Panc1 (cell line): ENCODE data around the gene LHFPL3.

ENCODE experiments used
- POLR2AphosphoS5 ChIP-seq: IDR thresholded peaks from 2 replicates; pipeline ENCODE4 v1.6.1; 2012; ENCODE audit warnings: mild to moderate bottlenecking, low read depth, low read length, moderate library complexity
- TF ChIP-seq, protein P1 (sequence below): fragments of 450-650 bp; IDR thresholded peaks from 2 replicates; pipeline ENCODE4 v1.5.1; 2017; ENCODE audit warnings: mild to moderate bottlenecking
- TF ChIP-seq, protein P2 (sequence below), 2 experiments: IDR thresholded peaks; 2 replicates each; pipeline ENCODE4 v1.6.1; 2011 to 2012; ENCODE audit warnings: low read depth in 2 of 2, control low read depth in 1 of 2, low read length in 1 of 2, mild to moderate bottlenecking in 1 of 2, moderate library complexity in 1 of 2; ENCODE audit not compliant: insufficient read depth in 1 of 2

DNA sequence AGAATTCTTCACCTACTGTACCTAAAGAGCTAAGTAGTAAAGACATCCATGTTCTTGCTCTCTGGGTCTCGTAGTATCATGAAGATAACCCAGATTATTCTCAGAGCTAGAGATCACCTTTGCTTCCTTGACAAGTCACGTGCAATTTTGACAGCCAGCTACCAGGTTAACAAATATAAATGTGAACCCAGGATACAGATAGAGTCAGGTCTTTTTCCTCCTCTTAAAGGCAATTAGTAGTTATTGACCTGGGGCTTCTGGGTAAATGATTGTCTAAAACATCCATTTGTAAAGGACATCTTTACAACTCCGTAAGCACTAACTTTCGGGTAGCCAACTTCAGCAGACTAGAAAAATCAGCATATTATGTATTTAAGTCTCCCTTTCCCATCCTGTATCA lies 28.8 kb downstream of the LHFPL3 start:
- no peak for TF ChIP-seq POLR2AphosphoS5
- TF ChIP-seq, protein P1, sequence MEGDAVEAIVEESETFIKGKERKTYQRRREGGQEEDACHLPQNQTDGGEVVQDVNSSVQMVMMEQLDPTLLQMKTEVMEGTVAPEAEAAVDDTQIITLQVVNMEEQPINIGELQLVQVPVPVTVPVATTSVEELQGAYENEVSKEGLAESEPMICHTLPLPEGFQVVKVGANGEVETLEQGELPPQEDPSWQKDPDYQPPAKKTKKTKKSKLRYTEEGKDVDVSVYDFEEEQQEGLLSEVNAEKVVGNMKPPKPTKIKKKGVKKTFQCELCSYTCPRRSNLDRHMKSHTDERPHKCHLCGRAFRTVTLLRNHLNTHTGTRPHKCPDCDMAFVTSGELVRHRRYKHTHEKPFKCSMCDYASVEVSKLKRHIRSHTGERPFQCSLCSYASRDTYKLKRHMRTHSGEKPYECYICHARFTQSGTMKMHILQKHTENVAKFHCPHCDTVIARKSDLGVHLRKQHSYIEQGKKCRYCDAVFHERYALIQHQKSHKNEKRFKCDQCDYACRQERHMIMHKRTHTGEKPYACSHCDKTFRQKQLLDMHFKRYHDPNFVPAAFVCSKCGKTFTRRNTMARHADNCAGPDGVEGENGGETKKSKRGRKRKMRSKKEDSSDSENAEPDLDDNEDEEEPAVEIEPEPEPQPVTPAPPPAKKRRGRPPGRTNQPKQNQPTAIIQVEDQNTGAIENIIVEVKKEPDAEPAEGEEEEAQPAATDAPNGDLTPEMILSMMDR: no peak
- TF ChIP-seq, protein P2, sequence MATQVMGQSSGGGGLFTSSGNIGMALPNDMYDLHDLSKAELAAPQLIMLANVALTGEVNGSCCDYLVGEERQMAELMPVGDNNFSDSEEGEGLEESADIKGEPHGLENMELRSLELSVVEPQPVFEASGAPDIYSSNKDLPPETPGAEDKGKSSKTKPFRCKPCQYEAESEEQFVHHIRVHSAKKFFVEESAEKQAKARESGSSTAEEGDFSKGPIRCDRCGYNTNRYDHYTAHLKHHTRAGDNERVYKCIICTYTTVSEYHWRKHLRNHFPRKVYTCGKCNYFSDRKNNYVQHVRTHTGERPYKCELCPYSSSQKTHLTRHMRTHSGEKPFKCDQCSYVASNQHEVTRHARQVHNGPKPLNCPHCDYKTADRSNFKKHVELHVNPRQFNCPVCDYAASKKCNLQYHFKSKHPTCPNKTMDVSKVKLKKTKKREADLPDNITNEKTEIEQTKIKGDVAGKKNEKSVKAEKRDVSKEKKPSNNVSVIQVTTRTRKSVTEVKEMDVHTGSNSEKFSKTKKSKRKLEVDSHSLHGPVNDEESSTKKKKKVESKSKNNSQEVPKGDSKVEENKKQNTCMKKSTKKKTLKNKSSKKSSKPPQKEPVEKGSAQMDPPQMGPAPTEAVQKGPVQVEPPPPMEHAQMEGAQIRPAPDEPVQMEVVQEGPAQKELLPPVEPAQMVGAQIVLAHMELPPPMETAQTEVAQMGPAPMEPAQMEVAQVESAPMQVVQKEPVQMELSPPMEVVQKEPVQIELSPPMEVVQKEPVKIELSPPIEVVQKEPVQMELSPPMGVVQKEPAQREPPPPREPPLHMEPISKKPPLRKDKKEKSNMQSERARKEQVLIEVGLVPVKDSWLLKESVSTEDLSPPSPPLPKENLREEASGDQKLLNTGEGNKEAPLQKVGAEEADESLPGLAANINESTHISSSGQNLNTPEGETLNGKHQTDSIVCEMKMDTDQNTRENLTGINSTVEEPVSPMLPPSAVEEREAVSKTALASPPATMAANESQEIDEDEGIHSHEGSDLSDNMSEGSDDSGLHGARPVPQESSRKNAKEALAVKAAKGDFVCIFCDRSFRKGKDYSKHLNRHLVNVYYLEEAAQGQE (IDR thresholded peaks at IDR 0.05; ENCODE audit: insufficient read depth in 1 of 2, low read depth in 2 of 2, low read length in 1 of 2): no peak
